Measurements from ENCODE around the gene RPL34.

GRCh38 chr4:108644237-108644636, 23.9 kb downstream of the RPL34 start:
- TF ChIP-seq, protein P1, sequence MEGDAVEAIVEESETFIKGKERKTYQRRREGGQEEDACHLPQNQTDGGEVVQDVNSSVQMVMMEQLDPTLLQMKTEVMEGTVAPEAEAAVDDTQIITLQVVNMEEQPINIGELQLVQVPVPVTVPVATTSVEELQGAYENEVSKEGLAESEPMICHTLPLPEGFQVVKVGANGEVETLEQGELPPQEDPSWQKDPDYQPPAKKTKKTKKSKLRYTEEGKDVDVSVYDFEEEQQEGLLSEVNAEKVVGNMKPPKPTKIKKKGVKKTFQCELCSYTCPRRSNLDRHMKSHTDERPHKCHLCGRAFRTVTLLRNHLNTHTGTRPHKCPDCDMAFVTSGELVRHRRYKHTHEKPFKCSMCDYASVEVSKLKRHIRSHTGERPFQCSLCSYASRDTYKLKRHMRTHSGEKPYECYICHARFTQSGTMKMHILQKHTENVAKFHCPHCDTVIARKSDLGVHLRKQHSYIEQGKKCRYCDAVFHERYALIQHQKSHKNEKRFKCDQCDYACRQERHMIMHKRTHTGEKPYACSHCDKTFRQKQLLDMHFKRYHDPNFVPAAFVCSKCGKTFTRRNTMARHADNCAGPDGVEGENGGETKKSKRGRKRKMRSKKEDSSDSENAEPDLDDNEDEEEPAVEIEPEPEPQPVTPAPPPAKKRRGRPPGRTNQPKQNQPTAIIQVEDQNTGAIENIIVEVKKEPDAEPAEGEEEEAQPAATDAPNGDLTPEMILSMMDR (IDR thresholded peaks at IDR 0.05) = no peak
- no peak for TF ChIP-seq POLR2A (IDR thresholded peaks at IDR 0.05)

All from testis (tissue), 2 donors.